ENCODE data around the gene CEP20. TPM values are rescaled to one million over a fixed set of nuclear protein-coding genes. Genes with fewer than 3 reads are reported as not detected.

The CEP20 gene
- polyA plus RNA-seq, 1 donor: 20.9 TPM

GRCh38 chr16:15833541-15833940 is 54.9 kb downstream of the CEP20 start:
- DNase-seq (ENCODE audit: low read depth): no peak

GRCh38 chr16:15832241-15832640 is 56.2 kb downstream of the CEP20 start:
- no peak for DNase-seq (ENCODE audit: low read depth)

- DNase-seq (ENCODE audit: low read depth): no peak
These were observed 57.5 kb downstream of the CEP20 start for GRCh38 chr16:15830832-15831451.

- no peak for DNase-seq (ENCODE audit: low read depth)
These were observed 58.9 kb downstream of the CEP20 start for GRCh38 chr16:15829460-15829859.

GRCh38 chr16:15827709-15828343 is 60.6 kb downstream of the CEP20 start:
- DNase-seq (ENCODE audit: low read depth): no peak

GRCh38 chr16:15827299-15827698 is 61.1 kb downstream of the CEP20 start:
- DNase-seq (ENCODE audit: low read depth): no peak

- DNase-seq (ENCODE audit: low read depth): no peak
These were observed 62.6 kb downstream of the CEP20 start for GRCh38 chr16:15825750-15826305.

- no peak for DNase-seq (ENCODE audit: low read depth)
These were observed 65.4 kb downstream of the CEP20 start for GRCh38 chr16:15822957-15823356.

GRCh38 chr16:15820837-15821236 is 67.6 kb downstream of the CEP20 start:
- no peak for DNase-seq (ENCODE audit: low read depth)

GRCh38 chr16:15819046-15819445 is 69.4 kb downstream of the CEP20 start:
- no peak for DNase-seq (ENCODE audit: low read depth)

GRCh38 chr16:15817446-15817845 is 71.0 kb downstream of the CEP20 start:
- DNase-seq (ENCODE audit: low read depth): no peak

GRCh38 chr16:15816228-15816627 is 72.2 kb downstream of the CEP20 start:
- DNase-seq (ENCODE audit: low read depth): no peak

Other genes starting within 250 kb of the CEP20 start
- gene MARF1, start 245.4 kb downstream of the CEP20 start, polyA plus RNA-seq (ENCODE audit: insufficient read length): 36.0 TPM
- gene NDE1, start 238.4 kb downstream of the CEP20 start, polyA plus RNA-seq (ENCODE audit: insufficient read length): 15.9 TPM
- gene MYH11, start 31.6 kb downstream of the CEP20 start, polyA plus RNA-seq (ENCODE audit: insufficient read length): 10.3 TPM
- 4.1 TPM for gene ABCC1, start 61.0 kb upstream of the CEP20 start, polyA plus RNA-seq (ENCODE audit: insufficient read length)

All from forelimb muscle (tissue), 1 donor.